ENCODE data around the gene BOD1L1. TPM values are rescaled to one million over a fixed set of nuclear protein-coding genes. Genes with fewer than 3 reads are reported as not detected.
A peak's percentile ranks its signal among the peaks of the same experiment; 100 is the strongest.

Gene BOD1L1
- total RNA-seq (10 to 100 TPM; 32.5 to 41.6 (median 39.1) TPM), polyA plus RNA-seq (10 to 100 TPM; 21.2 to 31.9 TPM)
- long read RNA-seq, donor 1, partial matches to known transcripts = 11 of 18 reads
- long read RNA-seq, donor 1, other reads (novel, unspliced or antisense) = 7 of 18 reads
- long read RNA-seq, donor 2, partial matches to known transcripts = 0 of 2 reads
- long read RNA-seq, donor 2, other reads (novel, unspliced or antisense) = 0 of 2 reads
- long read RNA-seq, donor 3, full-length matches to known transcripts = 1 of 33 reads
- long read RNA-seq, donor 3, partial matches to known transcripts = 27 of 33 reads
- long read RNA-seq, donor 3, other reads (novel, unspliced or antisense) = 5 of 33 reads

DNA sequence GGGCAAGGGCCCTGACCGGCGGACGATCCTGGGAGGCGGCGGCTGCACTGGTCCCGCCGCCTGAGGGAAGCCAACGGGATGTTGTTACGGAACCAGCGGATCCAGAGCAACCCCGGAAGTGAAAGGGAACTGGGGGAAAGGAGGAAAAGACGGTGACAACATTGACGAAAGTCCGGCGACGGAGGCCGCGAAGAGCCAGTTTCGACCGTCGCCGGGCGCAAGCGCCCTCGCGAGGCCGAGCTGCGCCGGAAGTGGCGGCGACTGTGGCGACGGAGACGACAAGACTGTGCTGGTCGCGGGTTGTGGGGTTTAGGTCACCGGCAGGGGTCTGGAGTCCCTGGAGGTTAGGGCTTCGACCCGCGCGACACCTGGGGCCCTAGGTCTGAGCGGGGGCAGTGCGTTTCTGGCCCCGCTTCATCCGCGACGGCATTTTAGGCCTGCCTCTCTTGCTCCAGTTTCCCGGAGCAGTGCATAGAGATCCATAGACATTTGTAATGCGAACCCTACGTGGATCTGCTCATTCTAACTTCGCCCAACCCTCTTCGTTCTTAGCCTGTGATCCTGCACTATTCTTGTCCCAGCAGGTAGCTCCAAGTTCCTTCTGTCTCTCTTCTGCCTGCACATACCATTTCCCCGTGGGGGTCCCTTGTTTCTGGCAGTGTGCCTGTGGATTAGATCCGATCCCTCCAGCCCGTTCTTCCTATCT is at the start of gene BOD1L1:
Gene BOD1L1 (minus strand): TSS at position 120 of the 706 bp plus-strand sequence. CDS start 138 bp downstream, outside the sequence.
- no peaks in the 10 kb centered on the region for H3K27me3 ChIP-seq
- WGBS, 3 donors = 0% methylated on average over 49 to 55 of the region's 55 CpGs
- peak; percentile 83 to 90 (median 89) for DNase-seq
- no peaks in the 10 kb centered on the region for H3K9me3 ChIP-seq
- peak within 1 kb of the TSS; percentile 78 to 86 for H3K27ac ChIP-seq
- peak within 1 kb of the TSS; percentile 65 for H3K4me3 ChIP-seq
- H3K36me3 ChIP-seq = no peaks in the 10 kb centered on the region
- TF ChIP-seq POLR2A (IDR thresholded peaks at IDR 0.05) (peak; percentile 88), EP300 (IDR thresholded peaks at IDR 0.05) (no peak)
- TF ChIP-seq, protein P1, sequence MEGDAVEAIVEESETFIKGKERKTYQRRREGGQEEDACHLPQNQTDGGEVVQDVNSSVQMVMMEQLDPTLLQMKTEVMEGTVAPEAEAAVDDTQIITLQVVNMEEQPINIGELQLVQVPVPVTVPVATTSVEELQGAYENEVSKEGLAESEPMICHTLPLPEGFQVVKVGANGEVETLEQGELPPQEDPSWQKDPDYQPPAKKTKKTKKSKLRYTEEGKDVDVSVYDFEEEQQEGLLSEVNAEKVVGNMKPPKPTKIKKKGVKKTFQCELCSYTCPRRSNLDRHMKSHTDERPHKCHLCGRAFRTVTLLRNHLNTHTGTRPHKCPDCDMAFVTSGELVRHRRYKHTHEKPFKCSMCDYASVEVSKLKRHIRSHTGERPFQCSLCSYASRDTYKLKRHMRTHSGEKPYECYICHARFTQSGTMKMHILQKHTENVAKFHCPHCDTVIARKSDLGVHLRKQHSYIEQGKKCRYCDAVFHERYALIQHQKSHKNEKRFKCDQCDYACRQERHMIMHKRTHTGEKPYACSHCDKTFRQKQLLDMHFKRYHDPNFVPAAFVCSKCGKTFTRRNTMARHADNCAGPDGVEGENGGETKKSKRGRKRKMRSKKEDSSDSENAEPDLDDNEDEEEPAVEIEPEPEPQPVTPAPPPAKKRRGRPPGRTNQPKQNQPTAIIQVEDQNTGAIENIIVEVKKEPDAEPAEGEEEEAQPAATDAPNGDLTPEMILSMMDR (IDR thresholded peaks at IDR 0.05) = peak; percentile 19 to 65 (median 33)
- intact Hi-C loops (cut with DNase I) = no loop called here
- peaks cover 11% of the 10 kb centered on the region for H3K4me1 ChIP-seq (ENCODE audit: insufficient read depth)

DNA sequence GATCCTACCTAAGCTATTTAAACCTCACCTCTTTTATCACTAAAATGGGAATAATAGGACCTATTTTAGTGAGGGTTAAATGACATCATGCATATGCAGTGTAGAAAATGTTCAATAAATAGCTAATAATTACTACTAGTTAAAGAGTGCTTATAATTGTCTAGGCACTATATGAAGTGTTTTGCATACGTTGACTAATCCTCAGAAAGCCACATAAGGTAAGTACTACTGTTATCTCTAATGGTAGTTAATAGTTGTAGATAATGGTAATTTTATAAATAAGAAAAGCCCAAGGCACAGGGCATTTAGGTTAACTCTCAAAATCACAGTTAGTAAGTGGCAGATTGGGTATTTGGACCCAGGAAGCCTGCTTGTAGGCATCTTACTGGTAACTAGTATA is 47.4 kb upstream of the BOD1L1 start:
- WGBS, 3 donors = 69 to 88% (median 84%) methylated on average over 1 of the region's 1 CpG
- peaks cover 0 to 3% of the 10 kb centered on the region in 2 donors for H3K9me3 ChIP-seq
- DNase-seq = no peak

GRCh38 chr4:13673167-13673566 is 45.6 kb upstream of the BOD1L1 start:
- no peaks in the 10 kb centered on the region for H3K4me1 ChIP-seq (ENCODE audit: insufficient read depth)
- no peak overlapping the region for H3K4me3 ChIP-seq
- H3K27ac ChIP-seq = no peak overlapping the region
- no peak for DNase-seq
- H3K27me3 ChIP-seq = no peaks in the 10 kb centered on the region
- peaks cover 0 to 3% of the 10 kb centered on the region in 2 donors for H3K9me3 ChIP-seq
- TF ChIP-seq, protein P1 (IDR thresholded peaks at IDR 0.05) = no peak
- TF ChIP-seq EP300 (IDR thresholded peaks at IDR 0.05) (no peak), POLR2A (IDR thresholded peaks at IDR 0.05) (no peak)
- intact Hi-C loops (cut with DNase I) = no loop called here
- no peaks in the 10 kb centered on the region for H3K36me3 ChIP-seq

More for the DNA sequence above, 47.4 kb upstream of the BOD1L1 start:
- no peaks in the 10 kb centered on the region for H3K27me3 ChIP-seq
- intact Hi-C loops (cut with DNase I) = no loop called here
- H3K4me1 ChIP-seq (ENCODE audit: insufficient read depth) = no peaks in the 10 kb centered on the region
- H3K27ac ChIP-seq = no peak overlapping the region
- no peaks in the 10 kb centered on the region for H3K36me3 ChIP-seq
- TF ChIP-seq POLR2A (IDR thresholded peaks at IDR 0.05) (no peak), EP300 (IDR thresholded peaks at IDR 0.05) (no peak)
- TF ChIP-seq, protein P1 (IDR thresholded peaks at IDR 0.05) = no peak
- no peak overlapping the region for H3K4me3 ChIP-seq

DNA sequence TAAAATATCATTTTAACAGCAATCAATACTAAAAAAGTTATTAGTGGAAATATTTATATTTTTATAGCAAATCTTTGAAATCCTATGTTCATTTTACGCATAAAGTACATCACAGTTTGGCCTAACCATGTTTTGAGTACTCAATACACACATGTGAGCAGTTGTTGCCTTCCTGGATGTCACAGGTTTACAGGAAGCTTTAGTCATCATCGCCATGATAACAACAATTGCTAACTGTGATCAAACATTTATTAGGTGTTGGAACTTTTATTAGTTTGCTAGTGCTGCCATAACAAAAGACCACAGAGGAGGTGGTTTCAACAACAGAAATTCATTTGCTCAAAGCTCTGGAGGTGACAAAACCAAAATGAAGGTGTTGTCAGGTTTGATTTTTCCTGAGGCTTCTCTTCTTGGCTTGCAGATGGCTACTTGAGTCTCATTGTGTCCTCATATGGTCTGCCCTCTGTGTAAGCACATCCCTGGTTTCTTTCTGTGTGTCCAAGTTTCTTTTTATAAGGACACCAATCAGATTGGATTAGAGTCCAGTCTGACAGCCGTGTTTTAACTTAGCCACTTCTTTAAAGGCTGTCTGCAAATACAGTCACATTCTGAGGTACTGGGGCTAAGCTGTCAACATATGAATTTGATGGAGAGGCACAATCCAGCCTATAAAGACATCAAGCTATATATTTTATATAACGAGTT is 43.1 kb upstream of the BOD1L1 start:
- Histone ChIP-seq H3K27ac (no peak overlapping the region), H3K27me3 (no peaks in the 10 kb centered on the region), H3K9me3 (peaks cover 0 to 3% of the 10 kb centered on the region in 2 donors), H3K36me3 (no peaks in the 10 kb centered on the region), H3K4me3 (no peak overlapping the region), H3K4me1 (ENCODE audit: insufficient read depth) (no peaks in the 10 kb centered on the region)
- 60 to 71% (median 70%) methylated on average over 4 of the region's 4 CpGs for WGBS, 3 donors
- intact Hi-C loops (cut with DNase I) = no loop called here
- TF ChIP-seq, protein P1 (IDR thresholded peaks at IDR 0.05) = no peak
- TF ChIP-seq POLR2A (IDR thresholded peaks at IDR 0.05) = no peak
- no peak for TF ChIP-seq EP300 (IDR thresholded peaks at IDR 0.05)
- no peak for DNase-seq

Measured in ovary (tissue), 10 donors.